Sigmoid colon (tissue), 4 donors: Measurements from ENCODE around the gene ALOX5.

Experiments
- EP300 ChIP-seq, 4 donors: sonication (generic); formaldehyde crosslinking; IDR thresholded peaks; one replicate each; pipeline ENCODE4 v1.6.1; 2017; ENCODE audit warnings: antibody characterized with exemption in 4 of 4
- POLR2A ChIP-seq, 2 donors: fragments of 450-650 bp; IDR thresholded peaks; one replicate each; pipeline ENCODE4 v1.6.1; 2016; ENCODE audit warnings: antibody characterized with exemption in 2 of 2, mild to moderate bottlenecking in 2 of 2, moderate library complexity in 2 of 2
- POLR2AphosphoS5 ChIP-seq, 4 donors: sonication (generic); formaldehyde crosslinking; IDR thresholded peaks; one replicate each; pipeline ENCODE4 v1.6.1; 2017; ENCODE audit warnings: antibody characterized with exemption in 4 of 4
- TF ChIP-seq, protein P1 (sequence below), 4 experiments: fragments of 450-650 bp in 3 of 4; fragments of 200-600 bp in 1 of 4; IDR thresholded peaks; one replicate each; pipeline ENCODE4 v1.5.1; 2016 to 2019; ENCODE audit warnings: antibody characterized with exemption in 4 of 4, mild to moderate bottlenecking in 3 of 4, moderate library complexity in 2 of 4

- TF ChIP-seq, protein P1, sequence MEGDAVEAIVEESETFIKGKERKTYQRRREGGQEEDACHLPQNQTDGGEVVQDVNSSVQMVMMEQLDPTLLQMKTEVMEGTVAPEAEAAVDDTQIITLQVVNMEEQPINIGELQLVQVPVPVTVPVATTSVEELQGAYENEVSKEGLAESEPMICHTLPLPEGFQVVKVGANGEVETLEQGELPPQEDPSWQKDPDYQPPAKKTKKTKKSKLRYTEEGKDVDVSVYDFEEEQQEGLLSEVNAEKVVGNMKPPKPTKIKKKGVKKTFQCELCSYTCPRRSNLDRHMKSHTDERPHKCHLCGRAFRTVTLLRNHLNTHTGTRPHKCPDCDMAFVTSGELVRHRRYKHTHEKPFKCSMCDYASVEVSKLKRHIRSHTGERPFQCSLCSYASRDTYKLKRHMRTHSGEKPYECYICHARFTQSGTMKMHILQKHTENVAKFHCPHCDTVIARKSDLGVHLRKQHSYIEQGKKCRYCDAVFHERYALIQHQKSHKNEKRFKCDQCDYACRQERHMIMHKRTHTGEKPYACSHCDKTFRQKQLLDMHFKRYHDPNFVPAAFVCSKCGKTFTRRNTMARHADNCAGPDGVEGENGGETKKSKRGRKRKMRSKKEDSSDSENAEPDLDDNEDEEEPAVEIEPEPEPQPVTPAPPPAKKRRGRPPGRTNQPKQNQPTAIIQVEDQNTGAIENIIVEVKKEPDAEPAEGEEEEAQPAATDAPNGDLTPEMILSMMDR (IDR thresholded peaks at IDR 0.05) = no peak
- TF ChIP-seq POLR2A (IDR thresholded peaks at IDR 0.05) = no peak
- TF ChIP-seq EP300 (IDR thresholded peaks at IDR 0.05) = no peak
- TF ChIP-seq POLR2AphosphoS5 (IDR thresholded peaks at IDR 0.05) = no peak
These were observed 80.2 kb downstream of the ALOX5 start for GRCh38 chr10:45454262-45454661.
